ENCODE measurements around the gene IMPG2. TPM values are rescaled to one million over a fixed set of nuclear protein-coding genes. Genes with fewer than 3 reads are reported as not detected.
A peak's percentile ranks its signal among the peaks of the same experiment; 100 is the strongest.

The IMPG2 gene
- total and polyA plus RNA-seq, 4 donors: 0.01 to 0.37 (median 0.25) TPM; not detected in 1

DNA sequence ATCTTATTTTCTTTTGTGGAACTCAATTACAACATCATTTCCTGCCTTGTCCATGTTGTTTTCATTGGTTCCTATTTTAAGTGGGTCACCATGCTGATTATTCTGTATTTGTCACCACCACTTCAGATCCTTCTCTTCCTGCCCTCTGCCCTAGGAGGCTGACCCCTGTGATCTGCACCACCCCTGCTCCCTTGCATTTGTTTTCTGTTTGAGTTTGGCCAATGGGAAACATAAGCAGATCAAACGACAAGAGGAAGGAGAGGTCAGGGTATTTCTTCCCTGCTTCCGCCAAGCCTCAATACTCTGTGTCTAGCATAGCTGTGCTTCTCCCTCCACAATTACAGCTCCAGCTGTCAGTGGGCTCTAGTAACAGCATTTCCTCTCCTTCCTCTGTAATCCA is 71.6 kb downstream of the IMPG2 start:
- 51% methylated on average over 2 of the region's 2 CpGs for WGBS
- H3K27me3 ChIP-seq (ENCODE audit: control insufficient read depth in 4 of 4, insufficient read depth in 4 of 4, low read length in 3 of 4): no peaks in the 10 kb centered on the region
- H3K4me1 ChIP-seq (ENCODE audit: control insufficient read depth in 4 of 4, insufficient read depth in 4 of 4, low read length in 3 of 4): no peaks in the 10 kb centered on the region
- no peak overlapping the region for H3K4me3 ChIP-seq (ENCODE audit: low read depth in 1 of 3, low read length in 3 of 3)
- H3K9ac ChIP-seq (ENCODE audit: low read depth in 1 of 2, low read length in 2 of 2): no peak overlapping the region
- no peaks in the 10 kb centered on the region for H3K36me3 ChIP-seq (ENCODE audit: control insufficient read depth in 4 of 4, insufficient read depth in 3 of 4, low read depth in 1 of 4, low read length in 3 of 4)
- DNase-seq (ENCODE audit: low spot score): no peak
- H3K9me3 ChIP-seq (ENCODE audit: control insufficient read depth in 4 of 4, low read length in 3 of 4): no peaks in the 10 kb centered on the region
- no peak overlapping the region for H3K27ac ChIP-seq (ENCODE audit: low read depth in 1 of 2, low read length in 2 of 2)
- TF ChIP-seq, protein P1, sequence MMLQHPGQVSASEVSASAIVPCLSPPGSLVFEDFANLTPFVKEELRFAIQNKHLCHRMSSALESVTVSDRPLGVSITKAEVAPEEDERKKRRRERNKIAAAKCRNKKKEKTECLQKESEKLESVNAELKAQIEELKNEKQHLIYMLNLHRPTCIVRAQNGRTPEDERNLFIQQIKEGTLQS (IDR thresholded peaks at IDR 0.05): no peak
- TF ChIP-seq NR2F2 (IDR thresholded peaks at IDR 0.05) (peak; percentile 94), GABPA (IDR thresholded peaks at IDR 0.05 in 1 of 2, conservative IDR thresholded peaks at IDR 0.05 in 1 of 2) (peak in 1 of 2 donors; percentile 17), EGR1 (IDR thresholded peaks at IDR 0.05; ENCODE audit: low read depth in 2 of 2) (no peak), JUND (IDR thresholded peaks at IDR 0.05) (no peak), RAD21 (IDR thresholded peaks at IDR 0.05) (no peak), YY1 (IDR thresholded peaks at IDR 0.05) (no peak), SP1 (IDR thresholded peaks at IDR 0.05) (no peak)
- TF ChIP-seq, protein P2, sequence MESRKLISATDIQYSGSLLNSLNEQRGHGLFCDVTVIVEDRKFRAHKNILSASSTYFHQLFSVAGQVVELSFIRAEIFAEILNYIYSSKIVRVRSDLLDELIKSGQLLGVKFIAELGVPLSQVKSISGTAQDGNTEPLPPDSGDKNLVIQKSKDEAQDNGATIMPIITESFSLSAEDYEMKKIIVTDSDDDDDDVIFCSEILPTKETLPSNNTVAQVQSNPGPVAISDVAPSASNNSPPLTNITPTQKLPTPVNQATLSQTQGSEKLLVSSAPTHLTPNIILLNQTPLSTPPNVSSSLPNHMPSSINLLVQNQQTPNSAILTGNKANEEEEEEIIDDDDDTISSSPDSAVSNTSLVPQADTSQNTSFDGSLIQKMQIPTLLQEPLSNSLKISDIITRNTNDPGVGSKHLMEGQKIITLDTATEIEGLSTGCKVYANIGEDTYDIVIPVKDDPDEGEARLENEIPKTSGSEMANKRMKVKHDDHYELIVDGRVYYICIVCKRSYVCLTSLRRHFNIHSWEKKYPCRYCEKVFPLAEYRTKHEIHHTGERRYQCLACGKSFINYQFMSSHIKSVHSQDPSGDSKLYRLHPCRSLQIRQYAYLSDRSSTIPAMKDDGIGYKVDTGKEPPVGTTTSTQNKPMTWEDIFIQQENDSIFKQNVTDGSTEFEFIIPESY (IDR thresholded peaks at IDR 0.05): no peak
- TF ChIP-seq, protein P3, sequence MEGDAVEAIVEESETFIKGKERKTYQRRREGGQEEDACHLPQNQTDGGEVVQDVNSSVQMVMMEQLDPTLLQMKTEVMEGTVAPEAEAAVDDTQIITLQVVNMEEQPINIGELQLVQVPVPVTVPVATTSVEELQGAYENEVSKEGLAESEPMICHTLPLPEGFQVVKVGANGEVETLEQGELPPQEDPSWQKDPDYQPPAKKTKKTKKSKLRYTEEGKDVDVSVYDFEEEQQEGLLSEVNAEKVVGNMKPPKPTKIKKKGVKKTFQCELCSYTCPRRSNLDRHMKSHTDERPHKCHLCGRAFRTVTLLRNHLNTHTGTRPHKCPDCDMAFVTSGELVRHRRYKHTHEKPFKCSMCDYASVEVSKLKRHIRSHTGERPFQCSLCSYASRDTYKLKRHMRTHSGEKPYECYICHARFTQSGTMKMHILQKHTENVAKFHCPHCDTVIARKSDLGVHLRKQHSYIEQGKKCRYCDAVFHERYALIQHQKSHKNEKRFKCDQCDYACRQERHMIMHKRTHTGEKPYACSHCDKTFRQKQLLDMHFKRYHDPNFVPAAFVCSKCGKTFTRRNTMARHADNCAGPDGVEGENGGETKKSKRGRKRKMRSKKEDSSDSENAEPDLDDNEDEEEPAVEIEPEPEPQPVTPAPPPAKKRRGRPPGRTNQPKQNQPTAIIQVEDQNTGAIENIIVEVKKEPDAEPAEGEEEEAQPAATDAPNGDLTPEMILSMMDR (IDR thresholded peaks at IDR 0.05; ENCODE audit: low read depth, low read length, missing input control): no peak

DNA sequence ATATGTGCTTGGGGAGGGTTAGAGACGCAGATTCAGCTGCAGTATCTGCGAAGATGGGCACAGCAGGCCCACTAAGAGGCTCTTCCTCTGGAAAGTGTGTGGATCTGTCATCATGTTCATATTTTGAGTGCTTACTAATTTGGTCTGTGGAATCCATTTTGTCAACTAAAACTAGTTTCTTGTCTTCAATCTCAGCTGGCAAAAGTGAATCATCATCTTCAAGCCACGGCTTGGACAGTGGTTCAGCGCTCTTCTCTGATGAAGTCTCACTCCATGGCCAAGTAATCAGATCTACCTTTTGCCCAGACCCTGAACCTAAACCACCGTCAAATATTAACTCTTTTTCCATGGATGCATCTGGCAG is 76.2 kb downstream of the IMPG2 start:
- H3K27me3 ChIP-seq (ENCODE audit: control insufficient read depth in 4 of 4, insufficient read depth in 4 of 4, low read length in 3 of 4): no peaks in the 10 kb centered on the region
- 95% methylated on average over 5 of the region's 5 CpGs for WGBS
- no peak for TF ChIP-seq YY1 (IDR thresholded peaks at IDR 0.05)
- TF ChIP-seq, protein P1 (IDR thresholded peaks at IDR 0.05): no peak
- TF ChIP-seq, protein P4, sequence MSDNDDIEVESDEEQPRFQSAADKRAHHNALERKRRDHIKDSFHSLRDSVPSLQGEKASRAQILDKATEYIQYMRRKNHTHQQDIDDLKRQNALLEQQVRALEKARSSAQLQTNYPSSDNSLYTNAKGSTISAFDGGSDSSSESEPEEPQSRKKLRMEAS (IDR thresholded peaks at IDR 0.05): no peak
- no peak for TF ChIP-seq EGR1 (IDR thresholded peaks at IDR 0.05; ENCODE audit: low read depth in 2 of 2)
- no peak for TF ChIP-seq HNF4G (IDR thresholded peaks at IDR 0.05)
- no peak for TF ChIP-seq FOXA1 (IDR thresholded peaks at IDR 0.05)
- TF ChIP-seq, protein P5, sequence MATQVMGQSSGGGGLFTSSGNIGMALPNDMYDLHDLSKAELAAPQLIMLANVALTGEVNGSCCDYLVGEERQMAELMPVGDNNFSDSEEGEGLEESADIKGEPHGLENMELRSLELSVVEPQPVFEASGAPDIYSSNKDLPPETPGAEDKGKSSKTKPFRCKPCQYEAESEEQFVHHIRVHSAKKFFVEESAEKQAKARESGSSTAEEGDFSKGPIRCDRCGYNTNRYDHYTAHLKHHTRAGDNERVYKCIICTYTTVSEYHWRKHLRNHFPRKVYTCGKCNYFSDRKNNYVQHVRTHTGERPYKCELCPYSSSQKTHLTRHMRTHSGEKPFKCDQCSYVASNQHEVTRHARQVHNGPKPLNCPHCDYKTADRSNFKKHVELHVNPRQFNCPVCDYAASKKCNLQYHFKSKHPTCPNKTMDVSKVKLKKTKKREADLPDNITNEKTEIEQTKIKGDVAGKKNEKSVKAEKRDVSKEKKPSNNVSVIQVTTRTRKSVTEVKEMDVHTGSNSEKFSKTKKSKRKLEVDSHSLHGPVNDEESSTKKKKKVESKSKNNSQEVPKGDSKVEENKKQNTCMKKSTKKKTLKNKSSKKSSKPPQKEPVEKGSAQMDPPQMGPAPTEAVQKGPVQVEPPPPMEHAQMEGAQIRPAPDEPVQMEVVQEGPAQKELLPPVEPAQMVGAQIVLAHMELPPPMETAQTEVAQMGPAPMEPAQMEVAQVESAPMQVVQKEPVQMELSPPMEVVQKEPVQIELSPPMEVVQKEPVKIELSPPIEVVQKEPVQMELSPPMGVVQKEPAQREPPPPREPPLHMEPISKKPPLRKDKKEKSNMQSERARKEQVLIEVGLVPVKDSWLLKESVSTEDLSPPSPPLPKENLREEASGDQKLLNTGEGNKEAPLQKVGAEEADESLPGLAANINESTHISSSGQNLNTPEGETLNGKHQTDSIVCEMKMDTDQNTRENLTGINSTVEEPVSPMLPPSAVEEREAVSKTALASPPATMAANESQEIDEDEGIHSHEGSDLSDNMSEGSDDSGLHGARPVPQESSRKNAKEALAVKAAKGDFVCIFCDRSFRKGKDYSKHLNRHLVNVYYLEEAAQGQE (IDR thresholded peaks at IDR 0.05): no peak
- no peak for TF ChIP-seq FOXA2 (IDR thresholded peaks at IDR 0.05)
- no peak for TF ChIP-seq TAF1 (conservative IDR thresholded peaks at IDR 0.05)
- TF ChIP-seq, protein P3 (IDR thresholded peaks at IDR 0.05; ENCODE audit: low read depth, low read length, missing input control): no peak
- TF ChIP-seq SP1 (IDR thresholded peaks at IDR 0.05): no peak
- no peak for TF ChIP-seq RAD21 (IDR thresholded peaks at IDR 0.05)
- TF ChIP-seq JUND (IDR thresholded peaks at IDR 0.05): no peak
- no peak for TF ChIP-seq NR2F2 (IDR thresholded peaks at IDR 0.05)
- TF ChIP-seq, protein P2 (IDR thresholded peaks at IDR 0.05): no peak
- no peak for TF ChIP-seq RXRA (IDR thresholded peaks at IDR 0.05)
- TF ChIP-seq GABPA (IDR thresholded peaks at IDR 0.05 in 1 of 2, conservative IDR thresholded peaks at IDR 0.05 in 1 of 2): no peak
- TF ChIP-seq HNF4A (conservative IDR thresholded peaks at IDR 0.05): no peak
- no peak overlapping the region for H3K27ac ChIP-seq (ENCODE audit: low read depth in 1 of 2, low read length in 2 of 2)
- DNase-seq (ENCODE audit: low spot score): no peak
- H3K4me1 ChIP-seq (ENCODE audit: control insufficient read depth in 4 of 4, insufficient read depth in 4 of 4, low read length in 3 of 4): no peaks in the 10 kb centered on the region
- no peaks in the 10 kb centered on the region for H3K9me3 ChIP-seq (ENCODE audit: control insufficient read depth in 4 of 4, low read length in 3 of 4)
- no peak overlapping the region for H3K9ac ChIP-seq (ENCODE audit: low read depth in 1 of 2, low read length in 2 of 2)
- H3K4me3 ChIP-seq (ENCODE audit: low read depth in 1 of 3, low read length in 3 of 3): no peak overlapping the region
- H3K36me3 ChIP-seq (ENCODE audit: control insufficient read depth in 4 of 4, insufficient read depth in 3 of 4, low read depth in 1 of 4, low read length in 3 of 4): no peaks in the 10 kb centered on the region

Measured in liver (tissue), 9 donors.